Stomach (tissue), 9 donors: ENCODE measurements around the gene ATP8A2. TPM values are rescaled to one million over a fixed set of nuclear protein-coding genes. Genes with fewer than 3 reads are reported as not detected.
A peak's percentile ranks its signal among the peaks of the same experiment; 100 is the strongest.

Experiments used
- DNase-seq, 2 donors: peaks; one replicate each; pipeline versions ENCODE4 v3.0.0 to v3.0.0-alpha.2; 2013 to 2019
- H3K27ac ChIP-seq, 5 donors: fragments of 200-600 bp in 4 of 5; sonication (generic) in 4 of 5; one replicate each; pipeline ENCODE4 v1.5.1; 2013 to 2019; ENCODE audit warnings: mild to moderate bottlenecking in 1 of 5, moderate library complexity in 1 of 5
- H3K27me3 ChIP-seq, 3 donors: fragments of 200-600 bp; sonication (generic); one replicate each; pipeline ENCODE4 v1.5.1; 2017 to 2019; ENCODE audit warnings: mixed run types in 1 of 3
- H3K36me3 ChIP-seq, 4 donors: fragments of 200-600 bp; sonication (generic); 1 replicate in 3 of 4; 2 replicates in 1 of 4; pipeline ENCODE4 v1.5.1; 2016 to 2019
- H3K4me1 ChIP-seq, 4 donors: fragments of 200-600 bp; sonication (generic); one replicate each; pipeline ENCODE4 v1.5.1; 2016 to 2019
- H3K4me3 ChIP-seq, 4 donors: fragments of 200-600 bp; sonication (generic) in 3 of 4; one replicate each; pipeline ENCODE4 v1.5.1; 2016 to 2019; ENCODE audit warnings: mild to moderate bottlenecking in 1 of 4
- H3K9me3 ChIP-seq, 4 donors: fragments of 200-600 bp; sonication (generic); one replicate each; pipeline ENCODE4 v1.5.1; 2016 to 2019
- CTCF ChIP-seq, 7 experiments: fragments of 450-650 bp in 4 of 7; fragments of 200-600 bp in 3 of 7; sonication (generic) in 3 of 7; IDR thresholded peaks; one replicate each; pipeline ENCODE4 v1.5.1; 2016 to 2019; ENCODE audit warnings: antibody characterized with exemption in 7 of 7, control low read depth in 2 of 7, mild to moderate bottlenecking in 1 of 7
- EP300 ChIP-seq: sonication (generic); formaldehyde crosslinking; IDR thresholded peaks from one replicate; pipeline ENCODE4 v1.6.1; 2017; ENCODE audit warnings: antibody characterized with exemption
- POLR2A ChIP-seq, 4 donors: fragments of 450-650 bp; IDR thresholded peaks; one replicate each; pipeline ENCODE4 v1.6.1; 2016; ENCODE audit warnings: antibody characterized with exemption in 4 of 4, control low read depth in 2 of 4, mild to moderate bottlenecking in 1 of 4, moderate library complexity in 1 of 4
- POLR2AphosphoS5 ChIP-seq, 3 donors: sonication (generic); formaldehyde crosslinking; IDR thresholded peaks; one replicate each; pipeline ENCODE4 v1.6.1; 2016; ENCODE audit warnings: antibody characterized with exemption in 3 of 3
- WGBS, 5 donors: extraction: QIAGEN DNeasy Blood & Tissue Kit in 3 of 5; methylation state at CpG; one replicate each; pipeline versions ENCODE4 v1.1.5 to v1.1.7; 2013 to 2018; 5-methylcytosine and 5-hydroxymethylcytosine counted together
- intact Hi-C: fragments of 100-400 bp; cut with DNase I; formaldehyde crosslinking; loops from one replicate; pipeline ENCODE4 v1.15.1; 2023; ENCODE audit warnings: low total_unique reads
- polyA plus RNA-seq, 3 donors: library from polyadenylated mRNA; stranded (reverse); fragments of 200-250 nt; gene quantifications; one replicate each; pipeline ENCODE4 v1.2.3, GENCODE V29; 2013
- total RNA-seq, 5 donors: library from RNA; depleted of rRNA; stranded (reverse); fragments of >200 nt; gene quantifications; one replicate each; pipeline versions ENCODE4 v1.1.0 to v1.2.3, GENCODE V29; 2014 to 2016
- donor health status: healthy with polysubstance abuse.
- donor health status: Bipolar disorder and iron deficiency.
- donor health status: healthy.

Gene ATP8A2
- total and polyA plus RNA-seq, 8 donors: 0.12 to 3.5 (median 0.20) TPM; not detected in 3

GRCh38 chr13:26015271-26016125 lies 643.7 kb downstream of the ATP8A2 start:
- Histone ChIP-seq H3K27me3 (peaks cover 0 to 12% (median 3%) of the 10 kb centered on the region in 3 donors), H3K36me3 (no peaks in the 10 kb centered on the region), H3K27ac (no peak overlapping the region), H3K4me3 (no peak overlapping the region), H3K4me1 (peaks cover 8 to 41% (median 24%) of the 10 kb centered on the region in 4 donors), H3K9me3 (no peaks in the 10 kb centered on the region)
- TF ChIP-seq POLR2A (IDR thresholded peaks at IDR 0.05): no peak
- no peak for TF ChIP-seq POLR2AphosphoS5 (IDR thresholded peaks at IDR 0.05)
- no peak for TF ChIP-seq EP300
- TF ChIP-seq CTCF (IDR thresholded peaks at IDR 0.05): no peak
- DNase-seq: peak in 1 of 2 donors; percentile 37
- intact Hi-C loops: no loop called here
- 73 to 78% (median 76%) methylated on average over 10 of the region's 10 CpGs for WGBS, 5 donors

- DNase-seq: no peak
- Histone ChIP-seq H3K4me1 (peaks cover 8 to 41% (median 25%) of the 10 kb centered on the region in 4 donors), H3K27ac (no peak overlapping the region), H3K36me3 (no peaks in the 10 kb centered on the region), H3K4me3 (no peak overlapping the region), H3K9me3 (no peaks in the 10 kb centered on the region), H3K27me3 (peaks cover 0 to 12% (median 3%) of the 10 kb centered on the region in 3 donors)
- WGBS, 5 donors: 85 to 96% (median 92%) methylated on average over 6 of the region's 6 CpGs
- no peak for TF ChIP-seq POLR2A (IDR thresholded peaks at IDR 0.05)
- TF ChIP-seq CTCF (IDR thresholded peaks at IDR 0.05): no peak
- no peak for TF ChIP-seq EP300
- no peak for TF ChIP-seq POLR2AphosphoS5 (IDR thresholded peaks at IDR 0.05)
- intact Hi-C loops: no loop called here
Measured at GRCh38 chr13:26016189-26016588, 644.4 kb downstream of the ATP8A2 start.

- Histone ChIP-seq H3K4me3 (no peak overlapping the region), H3K36me3 (no peaks in the 10 kb centered on the region), H3K27me3 (peaks cover 0 to 7% (median under 1%) of the 10 kb centered on the region in 3 donors), H3K9me3 (no peaks in the 10 kb centered on the region), H3K4me1 (peaks cover 10 to 39% (median 25%) of the 10 kb centered on the region in 4 donors), H3K27ac (peak overlapping the region; percentile 46 to 82 (median 72))
- TF ChIP-seq POLR2A (IDR thresholded peaks at IDR 0.05) (no peak), POLR2AphosphoS5 (IDR thresholded peaks at IDR 0.05) (peak in 2 of 3 donors; percentile 14 to 70), EP300 (no peak), CTCF (IDR thresholded peaks at IDR 0.05) (peak in 1 of 7 experiments; percentile 12)
- DNase-seq: peak in 1 of 2 donors; percentile 70
- 29 to 53% (median 42%) methylated on average over 9 of the region's 9 CpGs for WGBS, 5 donors
- intact Hi-C loops: no loop called here
Measured at GRCh38 chr13:26017196-26017921, 645.6 kb downstream of the ATP8A2 start.

DNA sequence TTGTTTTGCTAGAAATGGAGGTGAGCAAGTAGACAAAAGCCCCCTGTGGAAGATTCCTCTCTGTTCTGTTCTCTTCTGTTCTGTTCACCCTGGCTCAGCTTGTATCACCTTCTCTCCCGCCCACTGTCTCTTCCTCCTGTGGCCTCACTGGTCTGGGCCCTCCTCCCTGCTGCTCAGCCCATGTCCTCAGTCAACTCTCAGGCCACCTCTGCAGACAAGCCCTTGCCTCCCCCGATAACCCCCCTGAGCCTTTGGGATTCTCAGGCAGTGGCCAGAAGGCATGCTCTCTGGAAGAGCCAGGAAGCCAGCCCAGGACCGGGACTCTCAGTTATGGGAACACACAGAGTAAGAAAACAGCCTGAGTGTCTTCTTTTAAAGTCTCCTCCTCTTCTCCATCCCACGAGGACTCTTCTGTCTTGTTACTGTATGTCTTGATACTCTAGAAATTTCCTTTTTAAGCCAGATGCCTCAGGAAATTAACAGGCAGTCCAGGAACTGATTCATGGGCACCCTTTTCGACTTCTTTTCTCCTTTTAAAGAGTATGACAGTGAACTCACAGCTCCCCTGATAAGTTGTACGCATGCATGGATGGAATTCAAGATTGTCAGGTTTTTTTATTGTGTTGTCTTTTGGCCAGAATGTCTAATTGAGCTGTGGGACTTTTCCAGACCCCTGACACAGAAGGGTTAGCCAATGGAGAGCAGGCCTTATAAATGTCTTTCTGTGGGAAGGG lies 646.3 kb downstream of the ATP8A2 start:
- H3K36me3 ChIP-seq: no peaks in the 10 kb centered on the region
- intact Hi-C loops: no loop called here
- H3K9me3 ChIP-seq: no peaks in the 10 kb centered on the region
- 57 to 70% (median 67%) methylated on average over 6 of the region's 6 CpGs for whole genome bisulfite sequencing, 5 donors
- DNase-seq: peak in 1 of 2 donors; percentile 39
- H3K27me3 ChIP-seq: no peaks in the 10 kb centered on the region
- H3K4me1 ChIP-seq: peaks cover 15 to 42% (median 28%) of the 10 kb centered on the region in 4 donors
- no peak overlapping the region for H3K4me3 ChIP-seq
- TF ChIP-seq POLR2A (IDR thresholded peaks at IDR 0.05): no peak
- H3K27ac ChIP-seq: peak overlapping the region; percentile 46 to 82 (median 72)
